Progenitor cell of endocrine pancreas (in vitro differentiated cells): ENCODE measurements around the gene HIP1. TPM values are rescaled to one million over a fixed set of nuclear protein-coding genes. Genes with fewer than 3 reads are reported as not detected.
"Not testable (repeated sequence)": the region's sequence is repeated elsewhere in the genome, so short reads cannot be mapped to it uniquely, and the experiment has no call there.

Experiments
- DNase-seq: peaks from one replicate; pipeline ENCODE4 v3.0.0; 2021; ENCODE audit warnings: low spot score; ENCODE audit not compliant: unreplicated experiment
- H3K27ac Mint-ChIP-seq: 2 replicates; pipeline ENCODE4 v1.8.0; 2021; ENCODE audit warnings: mild to moderate bottlenecking, moderate library complexity, mixed read lengths
- H3K27me3 Mint-ChIP-seq: 2 replicates; pipeline ENCODE4 v1.8.0; 2021; ENCODE audit warnings: mixed read lengths
- H3K36me3 Mint-ChIP-seq: 2 replicates; pipeline ENCODE4 v1.8.0; 2022; ENCODE audit warnings: mixed read lengths; ENCODE audit not compliant: insufficient read depth
- H3K4me1 Mint-ChIP-seq: 2 replicates; pipeline ENCODE4 v1.8.0; 2021; ENCODE audit warnings: low read depth, mixed read lengths
- H3K4me3 Mint-ChIP-seq: 2 replicates; pipeline ENCODE4 v1.8.0; 2021; ENCODE audit warnings: low read depth, mild to moderate bottlenecking, moderate library complexity, mixed read lengths
- H3K9me3 Mint-ChIP-seq: 2 replicates; pipeline ENCODE4 v1.8.0; 2021; ENCODE audit warnings: low read depth, mixed read lengths
- total RNA-seq: library from RNA; stranded (reverse); gene quantifications from 2 replicates; pipeline ENCODE4 v1.2.1, GENCODE V29; 2021
- TF ChIP-seq, protein P1 (sequence below): fragments of 200-600 bp; sonication (generic); IDR thresholded peaks from one replicate; pipeline ENCODE4 v1.5.0; 2021; ENCODE audit warnings: antibody characterized with exemption, mild to moderate bottlenecking; ENCODE audit not compliant: unreplicated experiment

HIP1 gene
- total RNA-seq, 1 donor from 2014 or later, result 66.6 TPM

DNA sequence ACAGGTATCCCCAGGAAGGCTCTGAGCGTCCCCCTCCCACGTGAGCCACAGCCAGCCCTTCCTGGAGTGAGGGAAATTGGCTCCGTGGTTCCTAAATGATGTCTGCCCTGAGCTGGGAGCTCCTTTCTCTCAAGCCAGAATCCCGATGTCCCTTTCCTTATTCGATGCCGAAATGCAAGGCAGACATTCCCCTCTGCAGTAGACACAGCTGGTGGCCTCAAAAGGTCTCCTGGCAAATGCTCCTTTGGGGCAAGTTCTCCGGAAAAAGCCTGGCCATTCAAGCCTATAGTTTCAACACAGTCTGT is 98.9 kb downstream of the HIP1 start:
- TF ChIP-seq, protein P1, sequence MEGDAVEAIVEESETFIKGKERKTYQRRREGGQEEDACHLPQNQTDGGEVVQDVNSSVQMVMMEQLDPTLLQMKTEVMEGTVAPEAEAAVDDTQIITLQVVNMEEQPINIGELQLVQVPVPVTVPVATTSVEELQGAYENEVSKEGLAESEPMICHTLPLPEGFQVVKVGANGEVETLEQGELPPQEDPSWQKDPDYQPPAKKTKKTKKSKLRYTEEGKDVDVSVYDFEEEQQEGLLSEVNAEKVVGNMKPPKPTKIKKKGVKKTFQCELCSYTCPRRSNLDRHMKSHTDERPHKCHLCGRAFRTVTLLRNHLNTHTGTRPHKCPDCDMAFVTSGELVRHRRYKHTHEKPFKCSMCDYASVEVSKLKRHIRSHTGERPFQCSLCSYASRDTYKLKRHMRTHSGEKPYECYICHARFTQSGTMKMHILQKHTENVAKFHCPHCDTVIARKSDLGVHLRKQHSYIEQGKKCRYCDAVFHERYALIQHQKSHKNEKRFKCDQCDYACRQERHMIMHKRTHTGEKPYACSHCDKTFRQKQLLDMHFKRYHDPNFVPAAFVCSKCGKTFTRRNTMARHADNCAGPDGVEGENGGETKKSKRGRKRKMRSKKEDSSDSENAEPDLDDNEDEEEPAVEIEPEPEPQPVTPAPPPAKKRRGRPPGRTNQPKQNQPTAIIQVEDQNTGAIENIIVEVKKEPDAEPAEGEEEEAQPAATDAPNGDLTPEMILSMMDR, result no peak
- Mint-ChIP-seq H3K4me3 (peak overlapping the region; percentile 97), H3K36me3 (no peaks in the 10 kb centered on the region), H3K27me3 (no peaks in the 10 kb centered on the region), H3K4me1 (peaks cover 19% of the 10 kb centered on the region), H3K27ac (peak overlapping the region; percentile 100), H3K9me3 (peaks cover 2% of the 10 kb centered on the region)
- no peak for DNase-seq

DNA sequence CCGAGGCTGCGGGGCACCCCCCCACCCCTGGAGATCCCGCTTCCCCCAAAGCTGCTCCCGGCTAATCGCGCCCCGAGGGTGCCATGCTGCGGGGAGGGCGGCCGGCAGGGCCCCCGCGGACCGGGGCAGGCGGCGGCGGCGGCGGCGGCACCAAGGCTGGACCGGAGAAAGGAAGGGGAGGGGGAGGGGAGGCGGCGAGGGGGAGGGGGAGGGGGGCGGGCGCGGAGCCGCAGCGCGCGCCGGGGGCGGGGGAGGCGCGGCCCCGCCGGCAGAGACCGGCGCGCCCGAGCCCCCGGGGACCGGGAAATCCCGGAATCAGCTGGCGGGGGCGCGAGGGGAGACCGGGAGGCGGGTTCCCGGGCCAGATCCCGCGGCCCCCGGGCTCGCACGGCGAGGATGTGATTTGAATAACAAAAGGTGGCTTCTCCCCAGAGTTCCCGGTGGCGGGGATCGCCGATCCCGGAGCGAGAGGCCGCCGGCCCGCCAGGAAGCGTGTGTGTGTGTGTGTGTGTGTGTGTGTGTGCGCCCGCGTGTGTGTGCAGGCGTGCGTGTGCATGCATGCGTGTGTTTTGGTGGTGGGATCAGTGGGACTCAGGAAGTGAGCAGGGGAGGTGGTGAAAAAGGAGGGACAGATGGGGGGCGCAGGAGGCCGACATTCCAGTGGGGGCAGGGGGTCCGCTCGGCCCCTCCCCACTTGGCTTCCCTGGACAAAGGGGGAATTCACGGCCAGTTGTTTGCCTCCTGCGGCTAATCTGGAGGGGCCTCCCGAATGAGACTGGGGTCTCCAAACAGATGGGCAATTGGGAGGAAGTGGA is 99.5 kb downstream of the HIP1 start:
- TF ChIP-seq, protein P1, result no peak
- Mint-ChIP-seq H3K27ac (peak overlapping the region; percentile 100), H3K36me3 (no peaks in the 10 kb centered on the region), H3K9me3 (peaks cover 2% of the 10 kb centered on the region), H3K4me1 (peaks cover 19% of the 10 kb centered on the region), H3K27me3 (no peaks in the 10 kb centered on the region), H3K4me3 (peak overlapping the region; percentile 97)
- peak; percentile 54 for DNase-seq

DNA sequence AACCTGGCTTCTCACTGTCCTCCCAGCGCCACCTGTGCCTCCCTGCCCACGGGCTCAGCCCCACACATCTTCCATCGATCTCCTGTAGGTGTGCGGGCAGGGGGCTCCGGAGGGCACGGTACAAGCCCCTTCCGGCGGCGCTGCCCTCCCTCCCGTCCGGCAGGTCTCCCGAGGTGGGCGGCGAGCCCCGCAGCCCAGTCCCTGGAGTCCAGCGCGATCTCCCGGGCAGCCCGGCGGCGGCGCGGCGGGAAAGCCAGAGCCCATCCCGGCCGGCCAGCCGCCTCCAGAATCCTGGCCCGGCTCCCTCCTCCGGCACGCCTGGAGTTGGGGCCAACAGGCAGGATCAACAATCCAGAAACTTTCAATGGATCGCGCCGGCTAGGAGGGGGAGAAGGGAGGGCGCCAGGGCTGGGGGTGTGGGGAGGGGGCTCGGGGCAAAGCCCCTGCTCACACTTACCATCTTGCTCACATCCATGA is 100.1 kb downstream of the HIP1 start:
- peak overlapping the region; percentile 86 for H3K4me3 Mint-ChIP-seq
- H3K27ac Mint-ChIP-seq, result peak overlapping the region; percentile 80
- peaks cover 19% of the 10 kb centered on the region for H3K4me1 Mint-ChIP-seq
- peaks cover under 1% of the 10 kb centered on the region for H3K36me3 Mint-ChIP-seq
- TF ChIP-seq, protein P1, result no peak
- DNase-seq, result peak; percentile 47
- H3K9me3 Mint-ChIP-seq, result peaks cover 2% of the 10 kb centered on the region
- H3K27me3 Mint-ChIP-seq, result no peaks in the 10 kb centered on the region

DNA sequence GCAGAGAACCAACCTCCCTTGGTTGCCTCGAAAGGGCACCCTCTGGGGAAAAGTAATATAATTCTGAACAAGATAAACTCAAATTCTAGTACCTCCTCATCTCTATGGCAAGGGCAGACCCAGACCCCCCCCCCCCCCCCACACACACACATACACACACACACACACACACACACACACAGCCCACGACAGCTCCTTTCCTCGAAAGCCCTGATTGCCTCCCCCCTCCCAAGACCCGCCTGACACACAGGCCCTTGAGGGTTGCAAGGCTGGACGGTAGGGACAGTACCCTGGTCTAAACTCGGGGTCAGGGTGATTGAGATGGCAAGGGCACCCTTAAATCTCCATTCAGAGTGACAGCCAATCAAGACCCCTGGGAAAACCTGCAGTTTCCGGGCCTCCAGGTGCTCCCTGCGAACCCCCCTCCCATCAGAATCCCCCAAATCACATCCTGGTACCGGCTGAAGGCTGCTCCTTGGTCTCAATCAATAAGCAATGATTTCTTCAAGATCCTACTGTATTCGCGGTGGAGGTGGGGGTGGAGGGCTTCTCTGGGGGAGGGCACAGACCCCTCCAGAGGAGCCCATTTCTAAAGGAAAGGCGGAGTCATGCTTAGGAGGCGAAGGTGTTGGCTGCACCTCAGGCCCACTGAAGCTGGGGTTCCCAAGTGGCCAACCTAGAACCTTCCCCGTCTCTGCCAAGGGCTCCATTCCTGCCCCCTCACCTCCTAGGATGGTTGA is 100.7 kb downstream of the HIP1 start:
- Mint-ChIP-seq H3K27me3 (no peaks in the 10 kb centered on the region), H3K9me3 (peaks cover 2% of the 10 kb centered on the region), H3K4me1 (peaks cover 19% of the 10 kb centered on the region), H3K36me3 (peaks cover 2% of the 10 kb centered on the region), H3K27ac (peak overlapping the region; percentile 80), H3K4me3 (peak overlapping the region; percentile 86)
- DNase-seq, result no peak
- TF ChIP-seq, protein P1, result no peak

DNA sequence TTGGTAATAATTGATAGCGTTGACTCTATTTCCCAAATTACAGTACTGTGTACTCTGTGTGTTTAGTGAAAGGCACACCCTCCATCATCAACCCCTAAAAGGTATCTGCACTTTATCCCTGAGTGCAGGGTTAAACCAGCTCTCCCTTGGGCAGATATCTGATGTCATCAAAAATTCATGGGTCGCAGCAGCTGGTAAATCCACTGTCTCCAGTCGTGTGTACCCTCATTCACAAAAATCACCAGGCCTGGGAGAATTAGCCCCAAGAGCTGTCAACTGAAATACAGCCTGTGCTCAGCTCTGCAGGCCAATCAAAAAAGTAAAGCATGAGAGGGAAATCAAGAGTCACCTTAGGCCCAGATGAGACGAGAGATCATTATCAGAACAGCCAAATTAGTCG is 103.7 kb downstream of the HIP1 start:
- Mint-ChIP-seq H3K27me3 (no peaks in the 10 kb centered on the region), H3K9me3 (no peaks in the 10 kb centered on the region), H3K27ac (no peak overlapping the region), H3K4me1 (peaks cover 19% of the 10 kb centered on the region), H3K4me3 (no peak overlapping the region), H3K36me3 (peaks cover 8% of the 10 kb centered on the region)
- no peak for DNase-seq
- TF ChIP-seq, protein P1, result no peak

DNA sequence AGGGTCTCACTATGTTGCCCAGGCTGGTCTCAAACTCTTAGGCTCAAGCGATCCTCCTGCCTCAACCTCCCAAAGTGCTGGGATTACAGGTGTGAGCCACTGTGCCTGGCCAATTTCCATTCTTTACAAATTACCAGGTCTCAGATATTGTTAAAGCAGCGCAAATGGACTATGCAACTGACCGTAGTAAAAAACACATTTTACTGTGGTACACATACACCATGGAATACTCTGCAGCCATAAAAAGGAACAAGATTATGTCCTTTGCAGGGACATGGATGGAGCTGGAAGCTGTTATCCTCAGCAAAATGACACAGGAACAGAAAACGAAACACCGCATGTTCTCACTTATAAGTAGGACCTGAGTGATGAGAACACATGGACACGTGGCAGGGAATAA is 106.2 kb downstream of the HIP1 start:
- not testable (repeated sequence) for H3K27me3 Mint-ChIP-seq, H3K27ac Mint-ChIP-seq, DNase-seq, H3K9me3 Mint-ChIP-seq, H3K4me1 Mint-ChIP-seq, H3K4me3 Mint-ChIP-seq
- H3K36me3 Mint-ChIP-seq, result peaks cover 25% of the 10 kb centered on the region
